GM06990 (cell line): ENCODE data around the gene HSPA12A.
A peak's percentile ranks its signal among the peaks of the same experiment; 100 is the strongest.

ENCODE experiments used
- DNase-seq: peaks from one replicate; pipeline ENCODE4 v3.0.0-alpha.2; 2011; ENCODE audit not compliant: insufficient read length; ENCODE audit errors: extremely low read depth
- H3K27me3 ChIP-seq: replicated peaks from 2 replicates; pipeline ENCODE4 v1.6.0; 2011; ENCODE audit warnings: low read length; ENCODE audit not compliant: control insufficient read depth, insufficient read depth
- H3K36me3 ChIP-seq: 2 replicates; pipeline ENCODE4 v1.5.1; 2011; ENCODE audit warnings: low read length; ENCODE audit not compliant: control insufficient read depth, insufficient read depth
- H3K4me3 ChIP-seq: replicated peaks from 2 replicates; pipeline ENCODE4 v1.5.1; 2011; ENCODE audit warnings: low read depth, mild to moderate bottlenecking, control low read depth, low read length
- CTCF ChIP-seq: IDR thresholded peaks from 2 replicates; pipeline ENCODE4 v1.5.1; 2011; ENCODE audit warnings: low read length, control low read depth, mild to moderate bottlenecking, inconsistent platforms; ENCODE audit not compliant: insufficient read depth, poor library complexity, severe bottlenecking

HSPA12A gene

DNA sequence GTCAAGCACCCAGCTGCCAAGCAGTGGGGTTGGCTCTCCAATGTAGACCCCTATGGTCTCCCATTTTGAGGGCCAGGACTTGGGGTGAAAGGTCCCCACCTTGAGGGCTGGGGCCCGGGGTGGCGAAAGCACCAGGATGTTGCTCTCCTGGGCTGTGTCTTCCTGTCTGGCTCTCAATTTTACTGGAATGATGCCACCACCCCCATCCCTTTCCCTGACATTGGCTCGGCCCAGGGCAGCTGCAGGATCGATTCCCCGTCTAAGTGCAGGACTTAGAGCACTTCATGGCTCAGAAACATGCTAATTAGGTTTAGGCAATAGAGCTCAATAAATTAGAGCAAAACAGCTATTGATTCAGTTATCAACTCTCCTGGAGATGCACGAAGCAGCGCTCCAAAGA, 27.0 kb upstream of the HSPA12A start:
- peaks cover 6% of the 10 kb centered on the region; the same call in 1 of the 2 replicates for H3K27me3 ChIP-seq
- no peak for TF ChIP-seq CTCF

DNA sequence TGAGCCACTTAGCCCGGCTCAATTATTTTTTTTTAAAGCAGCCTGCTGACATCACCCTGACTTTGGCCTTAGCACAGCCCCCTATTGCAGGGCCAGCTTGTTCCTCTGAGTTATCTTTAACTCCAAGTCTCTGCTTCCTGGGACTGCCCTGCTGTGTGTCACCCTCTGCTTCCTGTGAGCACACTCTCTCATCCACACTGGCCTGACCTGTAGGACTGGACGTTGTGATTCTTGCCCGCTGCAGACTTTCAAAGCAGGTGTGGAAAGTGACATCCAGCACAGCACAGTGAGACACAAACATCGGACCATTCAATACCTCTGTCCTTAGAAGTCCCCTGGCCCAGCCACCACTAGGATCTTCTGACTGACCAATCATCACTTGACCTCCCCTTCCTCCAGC, 26.4 kb upstream of the HSPA12A start:
- no peak for TF ChIP-seq CTCF
- Histone ChIP-seq H3K27me3 (peaks cover 6% of the 10 kb centered on the region; the same call in 1 of the 2 replicates), H3K4me3 (no peak overlapping the region), H3K36me3 (no peaks in the 10 kb centered on the region)
- no peak for DNase-seq

More for the DNA sequence above, 27.0 kb upstream of the HSPA12A start:
- H3K4me3 ChIP-seq = no peak overlapping the region
- no peaks in the 10 kb centered on the region for H3K36me3 ChIP-seq
- DNase-seq = no peak

DNA sequence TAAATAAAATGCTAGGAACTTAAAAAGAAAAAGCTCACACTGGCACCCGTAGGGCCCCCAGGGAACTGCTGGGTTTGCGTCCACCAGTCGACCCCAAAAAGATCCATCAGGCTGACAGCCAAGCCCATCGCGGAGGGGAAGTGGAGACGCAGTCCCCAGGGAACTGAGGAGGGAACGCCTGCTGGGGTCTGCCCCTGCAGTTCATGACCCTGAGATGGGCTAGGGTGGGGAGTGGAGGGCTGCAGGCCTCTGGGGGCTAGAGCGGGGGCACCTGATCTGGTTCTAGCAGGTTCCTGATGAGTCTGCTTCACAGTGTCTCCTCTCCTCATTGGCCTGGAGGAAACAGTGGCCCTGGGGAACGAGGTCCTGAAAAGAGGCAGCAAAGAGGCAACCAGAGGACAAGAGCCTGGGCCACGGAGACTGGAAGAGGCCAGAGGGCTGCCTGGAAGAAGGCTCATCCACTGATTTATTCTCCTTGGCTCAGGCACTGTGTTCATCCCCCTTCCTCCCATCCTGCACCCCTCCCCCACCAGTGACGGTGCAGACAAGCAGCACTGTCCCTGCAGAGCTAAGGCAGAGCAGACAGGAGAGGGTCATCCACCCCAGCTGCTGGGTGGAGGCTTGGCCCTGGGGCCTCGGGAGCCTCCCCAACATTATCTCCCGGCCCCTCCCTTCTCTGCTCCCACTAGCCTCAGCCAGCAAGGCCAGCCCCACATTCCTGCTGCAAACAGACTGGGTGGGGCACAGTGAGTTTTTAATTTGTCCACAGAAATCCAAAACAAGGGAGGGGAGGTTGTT, 24.7 kb upstream of the HSPA12A start:
- DNase-seq = no peak
- Histone ChIP-seq H3K27me3 (peaks cover 3% of the 10 kb centered on the region; the same call in 1 of the 2 replicates), H3K36me3 (no peaks in the 10 kb centered on the region), H3K4me3 (no peak overlapping the region)
- TF ChIP-seq CTCF = no peak

DNA sequence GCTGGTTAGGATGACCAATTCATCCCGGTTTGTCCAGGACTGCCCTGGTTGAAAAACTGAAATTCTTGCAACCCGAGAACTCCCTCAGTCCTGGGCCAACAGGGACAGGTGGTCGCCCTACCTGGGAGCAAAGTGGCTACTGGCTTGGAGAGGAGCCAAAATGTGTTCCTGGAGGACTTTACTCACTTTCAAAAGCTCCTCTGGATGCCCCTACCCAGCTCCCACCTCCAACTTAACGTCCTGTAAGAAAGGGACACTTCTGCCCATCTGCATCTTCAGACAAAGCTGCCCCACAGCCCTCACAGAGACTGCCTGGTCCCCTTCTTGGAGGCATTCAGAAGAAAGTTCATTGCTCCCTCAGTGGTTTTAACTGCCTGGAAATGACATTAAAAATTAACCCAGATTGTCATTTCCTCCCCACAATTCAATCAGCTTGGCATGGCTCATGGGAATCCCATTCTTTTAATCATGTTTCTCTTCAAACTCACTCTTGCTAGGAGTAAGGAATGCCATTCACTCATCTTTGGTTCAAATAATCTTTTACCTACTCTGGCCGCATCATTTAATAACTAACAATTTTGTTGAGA, 24.0 kb upstream of the HSPA12A start:
- Histone ChIP-seq H3K27me3 (peaks cover 3% of the 10 kb centered on the region; the same call in 1 of the 2 replicates), H3K36me3 (no peaks in the 10 kb centered on the region), H3K4me3 (no peak overlapping the region)
- no peak for TF ChIP-seq CTCF
- no peak for DNase-seq

- peaks cover 3% of the 10 kb centered on the region; the same call in 1 of the 2 replicates for H3K27me3 ChIP-seq
- no peaks in the 10 kb centered on the region for H3K36me3 ChIP-seq
- TF ChIP-seq CTCF = peak; percentile 62
- DNase-seq = no peak
- H3K4me3 ChIP-seq = no peak overlapping the region
These were observed 23.3 kb upstream of the HSPA12A start for GRCh38 chr10:116765648-116766081.
